ENCODE data around the gene ARHGEF37. TPM values are rescaled to one million over a fixed set of nuclear protein-coding genes. Genes with fewer than 3 reads are reported as not detected.
A peak's percentile ranks its signal among the peaks of the same experiment; 100 is the strongest.

ARHGEF37 gene
- total and polyA plus RNA-seq, 2 donors from 2014 or later, result 6.9 to 21.8 TPM

- Histone ChIP-seq H3K4me3 (ENCODE audit: low read length in 3 of 3) (no peak overlapping the region), H3K36me3 (ENCODE audit: control insufficient read depth in 2 of 3, insufficient read depth in 3 of 3, low read length in 3 of 3) (peaks cover 0 to under 1% (median 0%) of the 10 kb centered on the region in 3 donors), H3K27me3 (ENCODE audit: control insufficient read depth, insufficient read depth, low read length) (no peaks in the 10 kb centered on the region), H3K9ac (ENCODE audit: low read length in 3 of 3) (no peak overlapping the region), H3K27ac (ENCODE audit: low read depth in 2 of 2, low read length in 2 of 2) (no peak overlapping the region), H3K9me3 (ENCODE audit: control insufficient read depth in 2 of 3, insufficient read depth in 1 of 3, low read length in 3 of 3) (no peaks in the 10 kb centered on the region), H3K4me1 (ENCODE audit: control insufficient read depth in 2 of 3, insufficient read depth in 2 of 3, low read depth in 1 of 3, low read length in 3 of 3) (peaks cover 0 to 6% (median 0%) of the 10 kb centered on the region in 3 donors)
- no peak for TF ChIP-seq CTCF (IDR thresholded peaks at IDR 0.05; ENCODE audit: borderline replicate concordance, extremely low read depth, insufficient read depth)
- intact Hi-C loops (cut with DNase I), result no loop called here
- DNase-seq, result no peak
- no peak for FAIRE-seq
These were observed 34.7 kb downstream of the ARHGEF37 start for GRCh38 chr5:149615976-149616375.

- Histone ChIP-seq H3K9me3 (ENCODE audit: control insufficient read depth in 2 of 3, insufficient read depth in 1 of 3, low read length in 3 of 3) (no peaks in the 10 kb centered on the region), H3K9ac (ENCODE audit: low read length in 3 of 3) (no peak overlapping the region), H3K36me3 (ENCODE audit: control insufficient read depth in 2 of 3, insufficient read depth in 3 of 3, low read length in 3 of 3) (no peaks in the 10 kb centered on the region), H3K27ac (ENCODE audit: low read depth in 2 of 2, low read length in 2 of 2) (no peak overlapping the region), H3K4me3 (ENCODE audit: low read length in 3 of 3) (no peak overlapping the region), H3K4me1 (ENCODE audit: control insufficient read depth in 2 of 3, insufficient read depth in 2 of 3, low read depth in 1 of 3, low read length in 3 of 3) (no peaks in the 10 kb centered on the region), H3K27me3 (ENCODE audit: control insufficient read depth, insufficient read depth, low read length) (no peaks in the 10 kb centered on the region)
- DNase-seq (no peak), FAIRE-seq (no peak)
- intact Hi-C loops (cut with DNase I), result no loop called here
- TF ChIP-seq CTCF (IDR thresholded peaks at IDR 0.05; ENCODE audit: borderline replicate concordance, extremely low read depth, insufficient read depth), result no peak
These were observed 35.5 kb downstream of the ARHGEF37 start for GRCh38 chr5:149616727-149617285.

GRCh38 chr5:149617760-149618306, 36.5 kb downstream of the ARHGEF37 start:
- Histone ChIP-seq H3K27ac (ENCODE audit: low read depth in 2 of 2, low read length in 2 of 2) (no peak overlapping the region), H3K27me3 (ENCODE audit: control insufficient read depth, insufficient read depth, low read length) (no peaks in the 10 kb centered on the region), H3K9ac (ENCODE audit: low read length in 3 of 3) (no peak overlapping the region), H3K9me3 (ENCODE audit: control insufficient read depth in 2 of 3, insufficient read depth in 1 of 3, low read length in 3 of 3) (no peaks in the 10 kb centered on the region), H3K4me1 (ENCODE audit: control insufficient read depth in 2 of 3, insufficient read depth in 2 of 3, low read depth in 1 of 3, low read length in 3 of 3) (no peaks in the 10 kb centered on the region), H3K36me3 (ENCODE audit: control insufficient read depth in 2 of 3, insufficient read depth in 3 of 3, low read length in 3 of 3) (no peaks in the 10 kb centered on the region), H3K4me3 (ENCODE audit: low read length in 3 of 3) (no peak overlapping the region)
- TF ChIP-seq CTCF (IDR thresholded peaks at IDR 0.05; ENCODE audit: borderline replicate concordance, extremely low read depth, insufficient read depth), result no peak
- peak in 1 of 5 donors; percentile 70 for DNase-seq
- intact Hi-C loops (cut with DNase I), result no loop called here
- FAIRE-seq, result no peak
